ENCODE measurements around the gene SLC36A1. TPM values are rescaled to one million over a fixed set of nuclear protein-coding genes. Genes with fewer than 3 reads are reported as not detected.

Gene SLC36A1
- total and polyA plus RNA-seq, 2 experiments from 2014 or later, result 6.9 to 10.1 TPM

DNA sequence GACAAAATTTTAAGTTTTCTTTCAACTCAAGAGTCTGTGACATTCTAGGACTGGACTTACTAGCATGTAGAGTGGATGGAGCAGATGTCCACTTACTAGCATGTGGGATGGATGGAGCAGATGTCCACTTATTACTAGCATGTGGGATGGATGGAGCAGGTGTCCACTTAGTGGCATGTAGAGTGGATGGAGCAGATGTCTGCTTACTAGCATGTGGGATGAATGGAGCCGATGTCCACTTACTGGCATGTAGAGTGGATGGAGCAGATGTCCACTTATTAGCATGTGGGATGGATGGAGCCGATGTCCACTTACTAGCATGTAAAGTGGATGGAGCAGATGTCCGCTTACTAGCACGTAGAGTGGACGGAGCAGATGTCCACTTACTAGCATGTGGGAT is 2.4 kb downstream of the SLC36A1 start:
- Histone ChIP-seq H3F3A (ENCODE audit: insufficient read depth) (peaks cover 20% of the 10 kb centered on the region), H3K9me2 (ENCODE audit: insufficient read depth) (no peaks in the 10 kb centered on the region), H3K9ac (no peak overlapping the region), H3K36me3 (ENCODE audit: low read depth) (no peaks in the 10 kb centered on the region), H3K27me3 (replicated peaks; ENCODE audit: insufficient read depth) (no peaks in the 10 kb centered on the region), H3K79me2 (ENCODE audit: insufficient read depth) (peaks cover 44% of the 10 kb centered on the region), H3K27ac (no peak overlapping the region), H3K4me2 (ENCODE audit: unreplicated experiment) (peak overlapping the region; percentile 76), H2AFZ (no peak overlapping the region), H3K4me1 (ENCODE audit: insufficient read depth) (peaks cover 24% of the 10 kb centered on the region), H3K4me3 (0 out of 2 replicates have a peak overlapping the region, but pooled peaks have one; percentile 81), H4K20me1 (ENCODE audit: insufficient read depth) (no peaks in the 10 kb centered on the region), H3K9me3 (ENCODE audit: low read depth) (no peaks in the 10 kb centered on the region)
- no peak for DNase-seq
- WGBS, 2 experiments (ENCODE audit: low coverage in 1 of 2, low lambda C conversion rate in 2 of 2, missing lambda C conversion rate in 2 of 2), result 97 to 98% methylated on average over 5 of the region's 5 CpGs
- in situ Hi-C loops (cut with MboI), result loop anchor here (10.0 kb wide), 1 partner anchor 195 kb away; no protein-coding TSS in a partner anchor
- TF ChIP-seq EZH2 (IDR thresholded peaks at IDR 0.05; ENCODE audit: insufficient read depth, poor library complexity, severe bottlenecking), result no peak
- no peak for TF ChIP-seq EZH2phosphoT487 (IDR thresholded peaks at IDR 0.05; ENCODE audit: insufficient read depth, low read depth)

DNA sequence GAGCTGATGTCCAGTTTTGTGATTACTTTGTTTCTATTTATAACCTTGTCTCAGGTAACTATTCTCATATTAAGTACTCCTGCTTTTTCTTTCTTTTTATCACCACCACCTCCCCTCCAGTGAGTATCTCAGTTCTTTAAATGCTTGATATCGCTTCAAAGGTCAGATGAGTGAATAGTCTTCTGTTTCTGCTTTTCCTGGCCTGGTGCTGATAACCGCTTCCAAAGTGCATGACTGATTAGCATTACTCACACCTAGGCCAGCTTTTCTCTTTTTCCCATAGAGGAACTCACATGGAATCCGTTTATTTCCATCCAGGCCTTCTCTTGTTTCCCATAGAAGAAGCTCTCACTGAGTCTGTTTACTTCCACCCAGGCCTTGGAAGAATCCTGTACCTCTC is 3.2 kb downstream of the SLC36A1 start:
- in situ Hi-C loops (cut with MboI), result no loop called here
- Histone ChIP-seq H2AFZ (no peak overlapping the region), H3K4me3 (no peak overlapping the region), H3K27ac (no peak overlapping the region), H3K9ac (no peak overlapping the region), H4K20me1 (ENCODE audit: insufficient read depth) (no peaks in the 10 kb centered on the region), H3K9me2 (ENCODE audit: insufficient read depth) (no peaks in the 10 kb centered on the region), H3F3A (ENCODE audit: insufficient read depth) (peaks cover 20% of the 10 kb centered on the region), H3K79me2 (ENCODE audit: insufficient read depth) (peaks cover 47% of the 10 kb centered on the region), H3K9me3 (ENCODE audit: low read depth) (no peaks in the 10 kb centered on the region), H3K4me2 (ENCODE audit: unreplicated experiment) (no peak overlapping the region), H3K36me3 (ENCODE audit: low read depth) (no peaks in the 10 kb centered on the region), H3K4me1 (ENCODE audit: insufficient read depth) (peaks cover 24% of the 10 kb centered on the region), H3K27me3 (replicated peaks; ENCODE audit: insufficient read depth) (no peaks in the 10 kb centered on the region)
- 92 to 98% methylated on average over 3 of the region's 3 CpGs for WGBS, 2 experiments (ENCODE audit: low coverage in 1 of 2, low lambda C conversion rate in 2 of 2, missing lambda C conversion rate in 2 of 2)
- TF ChIP-seq EZH2phosphoT487 (IDR thresholded peaks at IDR 0.05; ENCODE audit: insufficient read depth, low read depth) (no peak), EZH2 (IDR thresholded peaks at IDR 0.05; ENCODE audit: insufficient read depth, poor library complexity, severe bottlenecking) (no peak)
- DNase-seq, result no peak

DNA sequence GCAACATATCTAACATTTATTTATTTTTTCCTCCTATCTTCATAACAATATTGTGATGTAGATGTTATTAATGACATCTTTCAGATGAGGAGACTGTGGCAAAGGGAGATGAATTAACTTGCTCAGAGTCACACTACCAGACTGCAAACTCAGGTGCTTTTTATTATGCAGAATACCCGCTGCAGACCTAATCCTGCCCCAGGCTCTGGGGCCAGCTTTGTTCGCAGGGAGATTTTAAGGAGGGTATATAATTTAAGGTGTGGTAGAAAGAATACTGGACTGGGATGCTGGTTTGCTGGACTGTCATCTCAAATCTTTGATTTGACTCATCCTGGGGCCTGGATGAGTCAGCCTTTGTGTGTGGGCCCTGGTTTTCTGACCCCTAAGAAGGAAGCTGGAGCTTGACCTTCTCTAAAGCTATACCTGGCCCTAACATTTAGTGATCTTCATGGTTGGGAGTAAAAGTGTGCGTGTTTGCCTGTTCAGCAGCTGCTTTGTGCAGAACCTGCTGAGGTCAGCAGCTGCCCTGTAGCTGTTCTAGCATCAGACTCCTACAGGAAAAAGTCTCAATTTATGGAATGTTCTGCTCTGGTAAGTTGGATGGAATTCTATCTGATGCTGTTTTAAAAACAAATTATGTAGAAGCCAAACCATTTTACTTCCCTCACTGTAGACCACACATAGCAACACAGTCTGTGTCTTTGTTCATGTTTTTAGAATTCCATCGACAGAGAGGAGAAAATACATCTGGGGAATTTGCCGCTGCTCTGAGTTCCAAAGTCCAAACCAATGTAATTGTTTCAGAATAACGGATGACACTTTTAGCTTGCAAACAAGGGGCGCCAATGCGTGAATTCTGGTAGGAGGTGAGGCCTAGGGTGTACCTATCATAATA is 4.5 kb downstream of the SLC36A1 start:
- H3K27me3 ChIP-seq (replicated peaks; ENCODE audit: insufficient read depth), result no peaks in the 10 kb centered on the region
- peak; percentile 77 for DNase-seq
- H3K4me2 ChIP-seq (ENCODE audit: unreplicated experiment), result no peak overlapping the region
- H3K4me1 ChIP-seq (ENCODE audit: insufficient read depth), result peaks cover 24% of the 10 kb centered on the region
- WGBS, 2 experiments (ENCODE audit: low coverage in 1 of 2, low lambda C conversion rate in 2 of 2, missing lambda C conversion rate in 2 of 2), result 87 to 91% methylated on average over 8 of the region's 8 CpGs
- in situ Hi-C loops (cut with MboI), result no loop called here
- no peak overlapping the region for H3K4me3 ChIP-seq
- H3K36me3 ChIP-seq (ENCODE audit: low read depth), result no peaks in the 10 kb centered on the region
- peaks cover 59% of the 10 kb centered on the region for H3K79me2 ChIP-seq (ENCODE audit: insufficient read depth)
- H2AFZ ChIP-seq, result no peak overlapping the region
- peak overlapping the region; percentile 9; the same call in 1 of the 2 replicates for H3K27ac ChIP-seq
- H3F3A ChIP-seq (ENCODE audit: insufficient read depth), result peaks cover 20% of the 10 kb centered on the region
- TF ChIP-seq EZH2 (IDR thresholded peaks at IDR 0.05; ENCODE audit: insufficient read depth, poor library complexity, severe bottlenecking) (no peak), EZH2phosphoT487 (IDR thresholded peaks at IDR 0.05; ENCODE audit: insufficient read depth, low read depth) (no peak)
- H3K9me2 ChIP-seq (ENCODE audit: insufficient read depth), result no peaks in the 10 kb centered on the region
- H3K9ac ChIP-seq, result no peak overlapping the region
- H3K9me3 ChIP-seq (ENCODE audit: low read depth), result no peaks in the 10 kb centered on the region
- no peaks in the 10 kb centered on the region for H4K20me1 ChIP-seq (ENCODE audit: insufficient read depth)

DNA sequence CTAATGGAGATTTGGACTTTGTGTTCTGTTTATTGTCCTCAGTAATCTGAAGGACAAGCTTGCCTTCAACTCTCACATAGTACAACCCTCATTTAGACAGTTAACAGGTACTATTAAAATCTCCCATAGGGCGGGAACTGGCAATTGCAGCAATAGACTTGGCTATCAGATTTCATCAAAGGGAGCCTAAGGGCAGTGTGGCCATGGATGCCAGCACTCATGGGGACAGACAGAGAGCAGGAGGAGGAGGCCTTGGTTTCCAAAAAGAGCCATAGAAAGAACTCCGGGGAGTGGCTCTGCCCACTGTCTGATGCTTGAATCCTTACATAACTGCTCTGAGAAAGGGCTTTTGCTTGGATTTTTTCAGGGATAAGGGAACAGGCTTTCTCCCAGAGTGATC is 6.8 kb downstream of the SLC36A1 start:
- no peaks in the 10 kb centered on the region for H3K9me3 ChIP-seq (ENCODE audit: low read depth)
- H3K9ac ChIP-seq, result no peak overlapping the region
- H3K27me3 ChIP-seq (replicated peaks; ENCODE audit: insufficient read depth), result no peaks in the 10 kb centered on the region
- H2AFZ ChIP-seq, result no peak overlapping the region
- no peaks in the 10 kb centered on the region for H3K36me3 ChIP-seq (ENCODE audit: low read depth)
- no peak for TF ChIP-seq EZH2phosphoT487 (IDR thresholded peaks at IDR 0.05; ENCODE audit: insufficient read depth, low read depth)
- no peak for TF ChIP-seq EZH2 (IDR thresholded peaks at IDR 0.05; ENCODE audit: insufficient read depth, poor library complexity, severe bottlenecking)
- no peak overlapping the region for H3K27ac ChIP-seq
- DNase-seq, result no peak
- H4K20me1 ChIP-seq (ENCODE audit: insufficient read depth), result no peaks in the 10 kb centered on the region
- no peaks in the 10 kb centered on the region for H3K9me2 ChIP-seq (ENCODE audit: insufficient read depth)
- H3K4me3 ChIP-seq, result no peak overlapping the region
- H3F3A ChIP-seq (ENCODE audit: insufficient read depth), result peaks cover 13% of the 10 kb centered on the region
- H3K4me2 ChIP-seq (ENCODE audit: unreplicated experiment), result no peak overlapping the region
- peaks cover 49% of the 10 kb centered on the region for H3K79me2 ChIP-seq (ENCODE audit: insufficient read depth)
- in situ Hi-C loops (cut with MboI), result no loop called here
- 68 to 77% methylated on average over 2 of the region's 2 CpGs for WGBS, 2 experiments (ENCODE audit: low coverage in 1 of 2, low lambda C conversion rate in 2 of 2, missing lambda C conversion rate in 2 of 2)
- H3K4me1 ChIP-seq (ENCODE audit: insufficient read depth), result peaks cover 15% of the 10 kb centered on the region

All from GM23248 (cell line).